Breast epithelium (tissue), 4 donors: Measurements from ENCODE around the gene ARID1B. TPM values are rescaled to one million over a fixed set of nuclear protein-coding genes. Genes with fewer than 3 reads are reported as not detected.
A peak's percentile ranks its signal among the peaks of the same experiment; 100 is the strongest.

Experiments
- DNase-seq, 2 donors: peaks; one replicate each; pipeline ENCODE4 v3.0.0-alpha.2; 2019; ENCODE audit warnings: low spot score in 2 of 2
- H3K27ac ChIP-seq, 2 donors: fragments of 200-600 bp; sonication (generic) in 1 of 2; one replicate each; pipeline ENCODE4 v1.5.1; 2016 to 2019; ENCODE audit warnings: mild to moderate bottlenecking in 1 of 2
- H3K27me3 ChIP-seq, 2 donors: fragments of 200-600 bp; sonication (generic) in 1 of 2; one replicate each; pipeline versions ENCODE4 v1.5.1 to v1.6.0; 2017 to 2019; ENCODE audit warnings: control low read depth in 1 of 2, mild to moderate bottlenecking in 1 of 2
- H3K36me3 ChIP-seq: fragments of 200-600 bp; one replicate; pipeline ENCODE4 v1.5.1; 2019
- H3K4me1 ChIP-seq, 2 donors: fragments of 200-600 bp; sonication (generic); one replicate each; pipeline ENCODE4 v1.5.1; 2016 to 2019; ENCODE audit warnings: control low read depth in 1 of 2
- H3K4me3 ChIP-seq, 3 donors: fragments of 200-600 bp; sonication (generic); 1 replicate in 2 of 3; 2 replicates in 1 of 3; pipeline ENCODE4 v1.5.1; 2016 to 2019; ENCODE audit warnings: mild to moderate bottlenecking in 3 of 3, moderate library complexity in 2 of 3
- H3K9me3 ChIP-seq, 2 donors: fragments of 200-600 bp; sonication (generic) in 1 of 2; one replicate each; pipeline ENCODE4 v1.5.1; 2016 to 2019; ENCODE audit warnings: control low read depth in 1 of 2
- CTCF ChIP-seq, 3 donors: fragments of 450-650 bp; IDR thresholded peaks; one replicate each; pipeline ENCODE4 v1.5.1; 2016 to 2017; ENCODE audit warnings: antibody characterized with exemption in 3 of 3, mild to moderate bottlenecking in 3 of 3, moderate library complexity in 3 of 3
- POLR2A ChIP-seq: fragments of 450-650 bp; IDR thresholded peaks from one replicate; pipeline ENCODE4 v1.6.1; 2016; ENCODE audit warnings: antibody characterized with exemption, mild to moderate bottlenecking, moderate library complexity
- POLR2AphosphoS5 ChIP-seq, 3 donors: sonication (generic); formaldehyde crosslinking; IDR thresholded peaks; one replicate each; pipeline ENCODE4 v1.6.1; 2017; ENCODE audit warnings: antibody characterized with exemption in 3 of 3
- intact Hi-C: fragments of 100-400 bp; cut with DNase I; formaldehyde crosslinking; loops from one replicate; pipeline ENCODE4 v1.15.1; 2023; ENCODE audit warnings: low total_unique reads
- total RNA-seq, 3 donors: library from RNA; depleted of rRNA; stranded (reverse); fragments of >200 nt; gene quantifications; one replicate each; pipeline ENCODE4 v1.1.0, GENCODE V29; 2016

Gene ARID1B
- total RNA-seq, 3 donors from 2014 or later = 99.9 to 205 (median 131) TPM

- Histone ChIP-seq H3K4me1 (peaks cover 0 to 20% of the 10 kb centered on the region in 2 donors), H3K4me3 (no peak overlapping the region), H3K27me3 (no peaks in the 10 kb centered on the region), H3K9me3 (no peaks in the 10 kb centered on the region), H3K27ac (peak overlapping the region; percentile 67 to 76), H3K36me3 (no peaks in the 10 kb centered on the region)
- intact Hi-C loops = no loop called here
- TF ChIP-seq POLR2AphosphoS5 (IDR thresholded peaks at IDR 0.05) = no peak
- no peak for TF ChIP-seq POLR2A
- TF ChIP-seq CTCF (IDR thresholded peaks at IDR 0.05) = no peak
- no peak for DNase-seq
Observed at GRCh38 chr6:156954816-156955215, 177.6 kb downstream of the ARID1B start.

GRCh38 chr6:156955494-156956183 is 178.5 kb downstream of the ARID1B start:
- Histone ChIP-seq H3K27me3 (no peaks in the 10 kb centered on the region), H3K4me1 (peaks cover 0 to 20% of the 10 kb centered on the region in 2 donors), H3K4me3 (no peak overlapping the region), H3K9me3 (no peaks in the 10 kb centered on the region), H3K36me3 (no peaks in the 10 kb centered on the region), H3K27ac (peak overlapping the region; percentile 67 to 76)
- no peak for TF ChIP-seq POLR2AphosphoS5 (IDR thresholded peaks at IDR 0.05)
- no peak for TF ChIP-seq POLR2A
- TF ChIP-seq CTCF (IDR thresholded peaks at IDR 0.05) = no peak
- intact Hi-C loops = no loop called here
- DNase-seq = peak in 1 of 2 donors; percentile 53

- no peak for DNase-seq
- intact Hi-C loops = no loop called here
- no peak for TF ChIP-seq POLR2AphosphoS5 (IDR thresholded peaks at IDR 0.05)
- TF ChIP-seq CTCF (IDR thresholded peaks at IDR 0.05) = no peak
- no peak for TF ChIP-seq POLR2A
- peak overlapping the region; percentile 67 to 76 for H3K27ac ChIP-seq
- H3K4me3 ChIP-seq = no peak overlapping the region
- H3K27me3 ChIP-seq = no peaks in the 10 kb centered on the region
- no peaks in the 10 kb centered on the region for H3K36me3 ChIP-seq
- H3K4me1 ChIP-seq = peaks cover 0 to 20% of the 10 kb centered on the region in 2 donors
- H3K9me3 ChIP-seq = no peaks in the 10 kb centered on the region
Observed at GRCh38 chr6:156956286-156956685, 179.1 kb downstream of the ARID1B start.

- intact Hi-C loops = no loop called here
- H3K9me3 ChIP-seq = no peaks in the 10 kb centered on the region
- no peak for DNase-seq
- H3K27me3 ChIP-seq = no peaks in the 10 kb centered on the region
- H3K4me3 ChIP-seq = no peak overlapping the region
- H3K36me3 ChIP-seq = no peaks in the 10 kb centered on the region
- peaks cover 0 to 20% of the 10 kb centered on the region in 2 donors for H3K4me1 ChIP-seq
- TF ChIP-seq CTCF (IDR thresholded peaks at IDR 0.05) = no peak
- peak overlapping the region in 1 of 2 donors; percentile 19 for H3K27ac ChIP-seq
Observed at GRCh38 chr6:156957931-156958547, 180.9 kb downstream of the ARID1B start.

GRCh38 chr6:156960525-156960924 is 183.3 kb downstream of the ARID1B start:
- no peak overlapping the region for H3K27ac ChIP-seq
- H3K4me1 ChIP-seq = peaks cover 0 to 17% of the 10 kb centered on the region in 2 donors
- DNase-seq = no peak
- intact Hi-C loops = no loop called here
- no peak overlapping the region for H3K4me3 ChIP-seq
- no peak for TF ChIP-seq CTCF (IDR thresholded peaks at IDR 0.05)
- TF ChIP-seq POLR2AphosphoS5 (IDR thresholded peaks at IDR 0.05) = no peak
- no peak for TF ChIP-seq POLR2A
- no peaks in the 10 kb centered on the region for H3K9me3 ChIP-seq
- no peaks in the 10 kb centered on the region for H3K27me3 ChIP-seq
- no peaks in the 10 kb centered on the region for H3K36me3 ChIP-seq
